ENCODE data around the gene C11orf21. TPM values are rescaled to one million over a fixed set of nuclear protein-coding genes. Genes with fewer than 3 reads are reported as not detected.

The C11orf21 gene
- total RNA-seq, 1 donor from 2014 or later: not detected

DNA sequence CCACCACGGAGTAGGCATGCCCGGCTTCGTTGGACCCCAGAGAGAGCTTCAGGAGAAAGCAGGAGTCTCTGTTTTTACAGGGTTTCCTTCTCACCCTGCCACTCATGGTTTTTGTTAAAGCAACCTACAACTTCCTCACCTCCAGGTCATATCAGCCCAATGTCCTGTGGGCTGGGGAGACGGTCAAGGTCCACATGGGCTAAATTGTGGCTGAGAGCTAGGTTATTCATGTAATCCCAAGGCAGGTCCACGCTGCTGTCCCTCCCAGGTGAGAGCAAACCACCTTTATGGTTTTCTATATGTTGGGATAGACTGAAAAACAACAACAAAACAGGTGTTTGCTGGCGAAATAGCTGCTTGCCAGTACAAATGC, 19.6 kb upstream of the C11orf21 start:
- no peak for DNase-seq (ENCODE audit: low read depth)

- DNase-seq (ENCODE audit: low read depth): no peak
These were observed 19.0 kb upstream of the C11orf21 start for GRCh38 chr11:2320568-2321310.

- no peak for DNase-seq (ENCODE audit: low read depth)
These were observed 18.2 kb upstream of the C11orf21 start for GRCh38 chr11:2319791-2320472.

- DNase-seq (ENCODE audit: low read depth): no peak
These were observed 17.0 kb upstream of the C11orf21 start for GRCh38 chr11:2318707-2319106.

- no peak for DNase-seq (ENCODE audit: low read depth)
These were observed 16.4 kb upstream of the C11orf21 start for GRCh38 chr11:2318123-2318522.

DNA sequence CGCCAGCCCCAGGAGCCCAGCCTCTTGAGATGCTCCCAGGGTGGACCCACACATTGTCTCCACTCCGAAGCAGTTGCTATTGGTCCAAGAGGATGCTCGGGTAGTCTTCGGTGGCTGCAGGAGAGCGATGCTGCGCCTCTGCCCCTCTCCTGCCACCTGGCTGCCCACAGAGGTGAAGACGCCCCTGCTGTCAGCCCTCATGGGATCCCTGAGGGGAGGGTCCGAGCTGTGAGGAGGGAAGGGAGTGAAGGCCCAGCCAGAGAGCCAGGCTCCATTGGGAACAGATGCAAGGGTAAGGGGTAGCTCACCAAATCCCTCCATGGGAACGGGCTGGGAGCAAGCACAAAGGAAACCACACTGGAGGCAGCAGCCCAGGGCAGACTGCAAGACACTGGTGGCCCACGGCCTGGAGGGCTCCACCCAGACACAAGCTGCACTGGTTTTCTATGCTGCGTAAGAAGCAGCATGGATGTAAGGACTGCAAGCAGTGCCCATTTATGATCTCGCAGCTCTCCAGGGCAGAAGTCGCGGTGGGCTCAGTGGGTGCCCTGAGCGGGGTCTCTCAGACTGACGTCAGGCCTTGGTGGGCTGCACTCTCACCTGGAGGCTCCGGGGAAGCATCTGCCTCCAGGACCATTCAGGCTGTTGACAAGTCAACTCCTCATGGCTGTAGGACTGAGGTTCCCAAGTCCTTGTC, 15.8 kb upstream of the C11orf21 start:
- no peak for DNase-seq (ENCODE audit: low read depth)

DNA sequence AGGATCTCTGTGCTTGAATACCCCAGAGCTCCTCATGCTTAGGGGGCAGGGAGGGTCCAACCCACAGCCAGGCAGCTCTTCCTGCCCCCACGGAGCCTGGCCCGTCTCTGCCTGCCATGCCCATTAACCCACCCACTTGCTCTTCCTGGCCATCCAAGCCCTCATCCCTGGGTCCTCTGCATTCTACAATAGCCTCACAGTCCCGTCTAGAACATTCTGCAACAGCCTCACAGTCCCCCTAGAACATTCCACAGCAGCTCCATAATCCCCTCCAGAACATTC, 15.2 kb upstream of the C11orf21 start:
- DNase-seq (ENCODE audit: low read depth): no peak

- no peak for DNase-seq (ENCODE audit: low read depth)
These were observed 14.6 kb upstream of the C11orf21 start for GRCh38 chr11:2316169-2316962.

- DNase-seq (ENCODE audit: low read depth): no peak
These were observed 13.9 kb upstream of the C11orf21 start for GRCh38 chr11:2315395-2316168.

DNA sequence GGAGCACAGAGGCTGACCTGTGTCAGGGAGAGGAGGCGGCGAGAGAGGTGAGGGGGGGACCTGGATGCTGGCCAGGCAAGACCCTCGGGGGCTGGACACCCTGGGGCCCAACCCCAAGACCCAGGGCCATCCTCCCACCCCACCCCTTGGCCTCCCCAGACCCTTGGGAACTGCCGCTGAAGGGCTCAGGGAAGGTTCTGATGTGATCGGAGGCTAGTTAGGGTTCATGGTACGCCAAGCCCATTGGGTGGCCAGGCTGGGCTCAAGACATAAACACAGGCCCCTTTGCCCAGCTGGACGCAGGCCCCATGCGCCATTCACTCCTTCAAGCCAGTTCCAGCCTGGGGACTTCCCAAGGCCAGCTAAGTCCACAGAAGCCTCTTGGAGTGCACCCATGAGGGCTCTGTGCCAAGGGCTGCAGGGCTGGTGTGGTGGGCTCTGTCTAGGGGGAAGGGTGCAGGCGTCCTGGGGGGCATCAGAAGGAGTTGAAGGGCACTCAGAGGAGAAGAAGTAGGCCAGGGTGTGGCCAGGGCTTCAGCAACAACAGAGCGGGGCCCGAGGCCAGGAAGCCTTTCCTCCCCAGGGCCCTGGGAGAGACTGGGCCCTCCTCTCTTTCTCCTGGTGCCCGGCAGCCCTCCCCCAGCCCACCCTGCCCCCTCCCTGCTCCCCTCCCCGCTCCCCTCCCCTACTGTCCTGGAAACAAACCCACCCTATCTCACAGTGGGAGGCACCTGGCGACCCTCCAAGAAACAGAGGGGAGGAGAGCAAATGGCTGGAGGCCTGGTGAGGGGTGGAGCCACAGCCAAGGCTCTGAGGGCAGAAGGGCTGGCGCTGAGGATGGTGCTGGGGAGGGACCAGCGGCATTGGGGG, 13.0 kb upstream of the C11orf21 start:
- peak; percentile 65 for DNase-seq (ENCODE audit: low read depth)

GRCh38 chr11:2314136-2314524, 12.4 kb upstream of the C11orf21 start:
- no peak for DNase-seq (ENCODE audit: low read depth)

DNA sequence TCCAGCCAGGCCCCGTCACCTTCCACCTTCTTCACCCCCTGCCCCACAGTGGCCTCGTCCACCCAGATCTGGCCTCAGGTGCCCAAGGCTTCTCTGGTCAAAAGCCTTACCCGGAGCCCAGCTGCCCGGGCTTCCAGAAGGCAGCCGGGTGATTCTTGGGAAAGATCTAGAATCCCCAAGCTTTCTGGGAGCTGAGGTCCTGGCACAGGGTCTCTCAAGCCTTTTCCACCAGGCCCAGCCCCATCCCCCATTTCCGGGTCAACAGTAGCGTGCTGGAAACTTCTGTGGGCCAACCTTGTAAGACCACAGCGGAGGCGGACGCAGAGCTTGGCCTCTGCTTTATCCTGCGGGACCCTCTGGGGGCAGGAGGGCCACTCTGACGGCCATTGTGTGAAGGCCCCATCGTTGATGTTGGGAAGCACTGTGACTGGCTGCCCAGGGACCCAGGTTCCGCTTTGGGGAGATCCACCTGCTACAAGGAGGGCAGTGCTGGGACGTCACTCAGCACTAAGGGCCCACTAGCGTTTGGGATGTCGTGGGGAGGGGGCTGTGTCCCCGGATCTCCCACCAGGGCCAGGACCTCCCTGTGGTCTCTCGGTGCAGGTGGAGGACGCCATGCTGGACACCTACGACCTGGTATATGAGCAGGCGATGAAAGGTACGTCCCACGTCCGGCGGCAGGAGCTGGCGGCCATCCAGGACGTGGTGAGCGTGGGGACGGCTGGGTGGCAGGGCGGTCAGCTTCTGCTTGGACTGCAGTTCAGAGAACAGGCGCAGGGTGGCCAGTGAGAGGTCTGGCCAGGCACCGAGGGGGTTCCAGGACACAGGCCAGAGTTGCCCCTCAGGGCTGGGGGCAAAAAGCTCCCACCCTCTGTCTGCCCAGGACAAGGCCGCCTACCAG, 11.6 kb upstream of the C11orf21 start:
- DNase-seq (ENCODE audit: low read depth): no peak

GRCh38 chr11:2312232-2313042, 10.7 kb upstream of the C11orf21 start:
- peak; percentile 82 for DNase-seq (ENCODE audit: low read depth)

GRCh38 chr11:2311353-2312133, 9.8 kb upstream of the C11orf21 start:
- no peak for DNase-seq (ENCODE audit: low read depth)

DNA sequence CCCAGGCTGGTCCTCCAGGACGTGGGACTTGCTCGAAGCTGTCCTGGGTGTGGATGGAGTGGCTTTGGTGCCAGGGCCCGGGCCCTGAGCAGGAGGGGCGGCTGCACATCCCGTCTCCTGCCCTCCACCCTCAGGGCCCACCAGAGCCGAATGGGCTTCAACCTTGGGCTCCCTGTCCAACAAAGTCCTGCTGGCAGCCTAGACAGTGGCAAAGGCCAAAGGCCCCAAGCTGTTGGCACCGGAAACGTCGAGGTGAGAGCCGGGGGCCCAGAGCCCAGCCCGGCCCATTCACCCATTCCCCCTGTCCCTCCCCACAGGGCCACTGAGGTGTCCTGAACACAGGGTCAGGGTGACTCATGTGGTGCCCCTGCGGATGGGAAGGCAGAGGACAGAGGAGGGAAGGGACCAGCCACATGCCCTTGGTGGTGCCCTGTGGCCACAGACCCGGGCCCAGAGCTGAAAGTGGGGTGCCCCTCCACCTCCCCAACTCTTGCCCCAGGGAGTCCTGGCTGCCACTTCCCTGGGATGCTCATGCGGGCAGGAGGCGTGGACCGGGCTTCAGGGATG, 9.2 kb upstream of the C11orf21 start:
- DNase-seq (ENCODE audit: low read depth): no peak

GRCh38 chr11:2310073-2310785, 8.5 kb upstream of the C11orf21 start:
- peak; percentile 36 for DNase-seq (ENCODE audit: low read depth)

All from myocyte (in vitro differentiated cells).